AG04449 (cell line): ENCODE measurements around the gene HID1.

Experiments used
- CTCF ChIA-PET: fragments of 350-600 bp; formaldehyde crosslinking; extraction: SDS; loops from one replicate; lab custom pipeline; 2021; ENCODE audit warnings: antibody characterized with exemption; lab: Yijun Ruan, JAX
- POLR2A ChIA-PET: fragments of 400-600, 350-600 bp; formaldehyde crosslinking; extraction: SDS; loops from one replicate; lab custom pipeline; 2020; ENCODE audit warnings: antibody characterized with exemption, inconsistent platforms; lab: Yijun Ruan, JAX
- DNase-seq: peaks from one replicate; pipeline ENCODE4 v3.0.0-alpha.2; 2010; ENCODE audit warnings: low read depth, low spot score
- H3K4me3 ChIP-seq: 2 replicates; pipeline ENCODE4 v1.5.1; 2011; ENCODE audit warnings: low read depth, mild to moderate bottlenecking, control low read depth, low read length
- TF ChIP-seq, protein P1 (sequence below): IDR thresholded peaks from one replicate; pipeline ENCODE4 v1.5.1; 2011; ENCODE audit warnings: mild to moderate bottlenecking, moderate library complexity, low read length, control low read depth, inconsistent platforms; ENCODE audit not compliant: insufficient read depth; ENCODE audit errors: missing control alignments

Gene HID1

DNA sequence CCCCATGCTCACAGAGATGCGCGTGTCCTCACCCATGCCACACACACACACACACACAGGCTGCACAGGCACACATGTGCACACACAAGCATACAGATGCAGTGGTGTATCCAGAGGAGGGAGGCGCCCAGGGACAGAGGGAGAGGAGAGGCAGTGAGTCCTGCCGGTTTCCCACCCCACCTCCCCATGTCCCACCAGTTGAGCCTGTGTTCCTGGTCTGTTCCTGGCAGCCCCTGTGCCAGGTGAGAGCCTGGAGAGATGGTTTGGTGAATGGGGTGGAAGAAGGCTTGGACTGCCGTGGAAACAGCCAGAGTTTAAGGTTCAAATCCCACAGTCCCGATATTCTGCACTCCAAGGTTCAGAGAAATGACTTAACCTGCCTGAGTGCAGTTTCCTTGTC lies 68.9 kb downstream of the HID1 start:
- POLR2A ChIA-PET: no interaction called here
- no peak overlapping the region for H3K4me3 ChIP-seq
- TF ChIP-seq, protein P1, sequence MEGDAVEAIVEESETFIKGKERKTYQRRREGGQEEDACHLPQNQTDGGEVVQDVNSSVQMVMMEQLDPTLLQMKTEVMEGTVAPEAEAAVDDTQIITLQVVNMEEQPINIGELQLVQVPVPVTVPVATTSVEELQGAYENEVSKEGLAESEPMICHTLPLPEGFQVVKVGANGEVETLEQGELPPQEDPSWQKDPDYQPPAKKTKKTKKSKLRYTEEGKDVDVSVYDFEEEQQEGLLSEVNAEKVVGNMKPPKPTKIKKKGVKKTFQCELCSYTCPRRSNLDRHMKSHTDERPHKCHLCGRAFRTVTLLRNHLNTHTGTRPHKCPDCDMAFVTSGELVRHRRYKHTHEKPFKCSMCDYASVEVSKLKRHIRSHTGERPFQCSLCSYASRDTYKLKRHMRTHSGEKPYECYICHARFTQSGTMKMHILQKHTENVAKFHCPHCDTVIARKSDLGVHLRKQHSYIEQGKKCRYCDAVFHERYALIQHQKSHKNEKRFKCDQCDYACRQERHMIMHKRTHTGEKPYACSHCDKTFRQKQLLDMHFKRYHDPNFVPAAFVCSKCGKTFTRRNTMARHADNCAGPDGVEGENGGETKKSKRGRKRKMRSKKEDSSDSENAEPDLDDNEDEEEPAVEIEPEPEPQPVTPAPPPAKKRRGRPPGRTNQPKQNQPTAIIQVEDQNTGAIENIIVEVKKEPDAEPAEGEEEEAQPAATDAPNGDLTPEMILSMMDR: no peak
- CTCF ChIA-PET: no interaction called here
- DNase-seq: no peak

DNA sequence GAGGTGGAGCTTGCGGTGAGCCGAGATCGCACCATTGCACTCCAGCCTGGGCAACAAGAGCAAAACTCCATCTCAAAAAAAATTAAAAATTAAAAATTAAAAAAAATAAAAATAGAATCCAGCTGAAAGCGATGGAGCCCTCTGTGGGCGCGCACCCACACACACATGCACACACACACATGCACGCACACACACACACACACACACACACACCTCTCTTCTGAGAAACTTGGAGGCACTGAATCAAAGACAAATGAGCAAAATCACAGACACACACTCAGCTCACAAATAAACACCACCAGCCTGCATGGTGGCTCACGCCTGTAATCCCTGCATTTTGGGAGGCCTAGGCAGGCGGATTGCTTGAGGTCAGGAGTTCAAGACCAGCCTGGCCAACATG lies 69.5 kb downstream of the HID1 start:
- no peak for DNase-seq
- POLR2A ChIA-PET: no interaction called here
- CTCF ChIA-PET: no interaction called here
- TF ChIP-seq, protein P1: no peak
- H3K4me3 ChIP-seq: no peak overlapping the region

DNA sequence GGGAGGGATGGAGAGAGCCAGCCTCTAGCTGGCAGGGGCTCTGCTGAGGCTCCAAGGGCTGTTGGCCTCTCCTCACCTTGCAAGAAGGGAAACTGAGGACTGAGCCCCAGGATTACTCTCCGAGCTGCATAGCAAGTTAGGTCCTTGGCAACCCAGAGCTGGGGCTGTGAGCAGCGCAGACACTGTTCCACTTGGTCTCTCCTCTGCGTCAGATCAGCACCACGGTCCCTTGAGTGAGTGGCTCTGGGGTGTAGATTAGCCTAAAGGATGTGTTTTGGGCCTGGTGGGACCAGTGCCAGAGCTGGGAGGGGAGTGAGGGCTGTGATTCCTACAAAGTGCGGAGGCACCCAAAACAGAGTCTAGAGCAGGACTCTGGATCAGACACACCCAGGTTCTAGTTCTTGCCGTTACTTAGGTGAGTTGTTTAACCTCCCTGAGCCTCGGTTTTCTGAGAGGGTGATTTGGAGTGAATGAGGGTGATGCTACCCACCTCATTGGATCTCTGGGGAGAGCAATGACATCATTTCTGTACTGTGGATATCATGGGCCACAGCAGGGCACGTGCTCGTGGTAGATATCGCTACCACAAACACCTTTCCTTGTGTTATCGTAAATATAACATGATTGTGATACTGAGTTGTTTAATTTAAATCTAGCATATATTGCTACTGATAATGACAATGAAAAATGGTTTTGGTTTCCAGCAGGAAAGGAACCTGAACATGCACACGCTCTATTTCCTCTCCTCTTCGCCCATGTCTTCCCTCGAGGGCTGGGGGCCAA lies 71.0 kb downstream of the HID1 start:
- TF ChIP-seq, protein P1: no peak
- H3K4me3 ChIP-seq: no peak overlapping the region
- CTCF ChIA-PET: no interaction called here
- no peak for DNase-seq
- POLR2A ChIA-PET: no interaction called here
